Fibroblast of pulmonary artery (primary cell): ENCODE data around the gene TEKT2.
A peak's percentile ranks its signal among the peaks of the same experiment; 100 is the strongest.

Experiments
- DNase-seq: peaks from one replicate; pipeline ENCODE4 v3.0.0-alpha.2; 2010; ENCODE audit warnings: low read depth
- H3K4me3 ChIP-seq: replicated peaks from 2 replicates; pipeline ENCODE4 v1.5.1; 2011; ENCODE audit warnings: low read depth, mild to moderate bottlenecking, control low read depth, low read length, moderate library complexity
- CTCF ChIP-seq: IDR thresholded peaks from 2 replicates; pipeline ENCODE4 v1.5.1; 2011; ENCODE audit warnings: mild to moderate bottlenecking, control low read depth, low read length, inconsistent platforms; ENCODE audit errors: missing control alignments

Gene TEKT2

GRCh38 chr1:36086529-36087232, 2.8 kb downstream of the TEKT2 start:
- H3K4me3 ChIP-seq: no peak overlapping the region
- TF ChIP-seq CTCF: no peak
- DNase-seq: no peak

GRCh38 chr1:36087233-36088123, 3.6 kb downstream of the TEKT2 start:
- no peak for DNase-seq
- no peak overlapping the region for H3K4me3 ChIP-seq
- TF ChIP-seq CTCF: no peak

GRCh38 chr1:36088265-36088576, 4.3 kb downstream of the TEKT2 start:
- DNase-seq: no peak
- peak overlapping the region; percentile 87 for H3K4me3 ChIP-seq
- no peak for TF ChIP-seq CTCF

- peak; percentile 62 for TF ChIP-seq CTCF
- peak; percentile 92 for DNase-seq
- peak within 1 kb of the TSS; percentile 87 for H3K4me3 ChIP-seq
These were observed 4.9 kb downstream of the TEKT2 start, which contains the start of gene ADPRS for GRCh38 chr1:36088577-36089392. Gene ADPRS, plus strand, starts transcription at chr1:36088892. Its CDS starts 13 bp downstream, at chr1:36088905.

GRCh38 chr1:36089393-36090121, 5.7 kb downstream of the TEKT2 start:
- TF ChIP-seq CTCF: no peak
- DNase-seq: peak; percentile 60
- H3K4me3 ChIP-seq: peak overlapping the region; percentile 87

GRCh38 chr1:36091141-36091540, 7.2 kb downstream of the TEKT2 start:
- no peak for DNase-seq
- TF ChIP-seq CTCF: no peak
- H3K4me3 ChIP-seq: no peak overlapping the region
